Epithelial cell of proximal tubule (primary cell): Measurements from ENCODE around the gene KCNG1. TPM values are rescaled to one million over a fixed set of nuclear protein-coding genes. Genes with fewer than 3 reads are reported as not detected.

ENCODE experiments used
- DNase-seq: peaks from one replicate; pipeline ENCODE4 v3.0.0-alpha.2; 2011; ENCODE audit warnings: low read depth
- H3K4me3 ChIP-seq: 2 replicates; pipeline ENCODE4 v1.5.1; 2011; ENCODE audit warnings: low read depth, mild to moderate bottlenecking, low read length
- CTCF ChIP-seq: conservative IDR thresholded peaks from 2 replicates; pipeline ENCODE4 v1.5.1; 2012; ENCODE audit warnings: low read depth, mild to moderate bottlenecking, low read length
- total RNA-seq: library from RNA; depleted of rRNA; stranded (reverse); fragments of >200 nt; gene quantifications from 2 replicates; pipeline ENCODE4 v1.2.3, GENCODE V29; 2015

Gene KCNG1
- total RNA-seq, 1 donor from 2014 or later: 10.5 TPM

GRCh38 chr20:51005214-51005613, 17.7 kb downstream of the KCNG1 start:
- DNase-seq: no peak
- TF ChIP-seq CTCF: no peak
- no peak overlapping the region for H3K4me3 ChIP-seq

GRCh38 chr20:51004781-51005180, 18.1 kb downstream of the KCNG1 start:
- TF ChIP-seq CTCF: no peak
- no peak overlapping the region for H3K4me3 ChIP-seq
- DNase-seq: no peak

GRCh38 chr20:51004305-51004727, 18.6 kb downstream of the KCNG1 start:
- TF ChIP-seq CTCF: no peak
- DNase-seq: no peak
- no peak overlapping the region for H3K4me3 ChIP-seq

- no peak for TF ChIP-seq CTCF
- no peak for DNase-seq
- H3K4me3 ChIP-seq: no peak overlapping the region
Measured at GRCh38 chr20:51003753-51004152, 19.2 kb downstream of the KCNG1 start.

- no peak for DNase-seq
- TF ChIP-seq CTCF: no peak
- no peak overlapping the region for H3K4me3 ChIP-seq
Measured at GRCh38 chr20:51002633-51003032, 20.3 kb downstream of the KCNG1 start.

GRCh38 chr20:51001430-51002265, 21.3 kb downstream of the KCNG1 start:
- no peak overlapping the region for H3K4me3 ChIP-seq
- TF ChIP-seq CTCF: no peak
- no peak for DNase-seq

- no peak for DNase-seq
- H3K4me3 ChIP-seq: no peak overlapping the region
- no peak for TF ChIP-seq CTCF
Measured at GRCh38 chr20:50999355-50999754, 23.6 kb downstream of the KCNG1 start.
